NCI-H510A (cell line): Measurements from ENCODE around the gene HSPB7.
"Not testable (repeated sequence)": the region's sequence is repeated elsewhere in the genome, so short reads cannot be mapped to it uniquely, and the experiment has no call there.

Experiments
- DNase-seq: peaks from one replicate; lab custom pipeline; 2025; lab: John Stamatoyannopoulos, UW

HSPB7 gene

DNA sequence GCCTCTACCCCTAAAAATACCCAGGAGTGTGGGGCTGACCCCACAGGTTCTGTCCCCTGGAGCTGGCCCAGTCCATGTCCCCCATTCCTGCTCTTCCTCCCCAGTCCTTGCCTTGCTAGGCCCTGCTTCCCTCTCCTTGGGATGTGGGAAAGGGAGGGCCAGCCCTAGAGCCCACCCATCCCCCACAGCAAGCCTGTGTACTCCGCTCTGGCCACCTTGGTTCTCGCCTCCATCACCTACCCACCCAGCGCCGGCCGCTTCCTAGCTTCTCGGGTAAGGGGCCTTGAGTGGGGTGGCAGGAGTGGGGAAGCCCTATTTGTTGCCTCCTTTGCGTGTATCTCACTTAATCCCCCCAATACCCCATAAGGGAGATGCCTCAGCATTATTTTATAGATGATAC is 32.5 kb upstream of the HSPB7 start:
- DNase-seq: no peak

DNA sequence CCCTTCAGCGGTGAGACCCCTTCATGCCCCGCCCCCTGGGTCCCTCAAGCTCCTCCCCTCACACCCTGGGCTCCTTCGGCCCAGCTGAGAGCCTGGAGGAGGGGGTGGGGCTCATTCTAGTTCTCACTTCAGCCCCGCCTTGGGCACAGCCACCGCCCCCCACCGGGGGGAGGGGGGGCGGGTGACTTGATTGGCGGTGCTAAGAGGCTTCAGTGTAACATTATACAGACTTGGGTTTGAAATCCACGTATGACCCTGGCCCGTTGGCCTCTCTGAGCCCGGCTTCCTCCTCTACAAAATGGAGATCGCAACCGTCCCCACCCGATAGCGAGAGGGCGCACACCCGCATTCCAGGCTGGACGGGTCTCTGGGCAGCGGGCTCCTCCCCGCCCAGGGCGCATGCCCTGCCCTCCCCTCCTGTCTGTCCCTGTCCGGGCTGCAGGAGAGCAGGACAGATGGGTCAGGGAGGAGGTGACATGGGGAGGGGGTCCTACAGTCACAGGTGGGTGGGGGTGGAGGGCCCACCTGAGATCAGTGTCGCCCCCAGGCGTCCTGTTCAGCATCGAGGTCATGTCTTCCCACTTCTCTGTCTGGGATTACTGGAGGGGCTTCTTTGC is 30.8 kb upstream of the HSPB7 start:
- DNase-seq: peak; percentile 48

DNA sequence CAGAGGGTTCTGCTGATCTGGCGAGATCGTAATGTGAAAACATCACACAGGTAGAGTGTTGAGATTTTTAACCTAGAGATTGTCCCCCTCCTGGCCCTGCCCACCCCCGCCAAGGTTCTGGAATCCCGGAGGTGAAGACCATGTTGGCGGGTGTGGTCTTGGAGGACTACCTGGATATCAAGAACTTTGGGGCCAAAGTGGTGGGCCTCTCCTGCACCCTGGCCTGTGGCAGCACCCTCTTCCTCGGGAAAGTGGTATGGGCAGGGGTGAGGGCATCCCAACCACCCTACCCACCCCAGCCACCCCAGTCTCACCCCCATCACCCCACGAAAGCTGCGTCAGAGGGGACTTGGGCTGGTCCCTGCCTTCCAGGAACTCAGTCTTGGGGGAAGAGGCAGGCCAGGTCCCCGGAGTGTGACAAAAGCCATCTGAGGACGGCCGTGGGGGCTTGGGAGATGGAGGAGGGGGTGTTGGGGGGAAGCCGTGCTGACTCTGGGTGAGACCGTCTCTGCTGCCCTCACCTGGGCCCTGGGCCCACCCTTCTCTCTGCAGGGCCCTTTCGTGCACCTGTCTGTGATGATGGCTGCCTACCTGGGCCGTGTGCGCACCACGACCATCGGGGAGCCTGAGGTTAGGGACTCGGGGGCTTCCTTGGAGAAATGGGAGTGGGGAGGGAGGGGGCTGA is 30.1 kb upstream of the HSPB7 start:
- no peak for DNase-seq

DNA sequence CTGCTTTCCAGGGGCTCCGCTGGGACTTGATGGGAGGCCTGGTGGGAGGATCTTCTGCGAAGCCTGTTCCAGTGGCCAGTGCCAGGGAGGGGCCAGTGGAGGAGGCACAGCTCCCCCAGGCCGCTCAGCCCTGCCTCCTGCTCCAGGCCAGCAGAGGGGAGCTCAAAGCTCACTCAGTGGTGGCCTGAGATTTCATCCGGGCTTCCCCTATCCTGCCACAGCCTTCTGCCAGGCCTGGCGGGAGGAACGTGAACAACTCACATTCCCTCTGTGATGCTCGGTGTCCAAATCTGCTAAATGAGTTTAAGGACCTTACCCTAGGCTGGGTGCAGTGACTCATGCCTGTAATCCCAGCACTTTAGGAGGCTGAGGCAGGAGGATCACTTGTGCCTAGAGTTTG is 29.0 kb upstream of the HSPB7 start:
- DNase-seq: no peak

DNA sequence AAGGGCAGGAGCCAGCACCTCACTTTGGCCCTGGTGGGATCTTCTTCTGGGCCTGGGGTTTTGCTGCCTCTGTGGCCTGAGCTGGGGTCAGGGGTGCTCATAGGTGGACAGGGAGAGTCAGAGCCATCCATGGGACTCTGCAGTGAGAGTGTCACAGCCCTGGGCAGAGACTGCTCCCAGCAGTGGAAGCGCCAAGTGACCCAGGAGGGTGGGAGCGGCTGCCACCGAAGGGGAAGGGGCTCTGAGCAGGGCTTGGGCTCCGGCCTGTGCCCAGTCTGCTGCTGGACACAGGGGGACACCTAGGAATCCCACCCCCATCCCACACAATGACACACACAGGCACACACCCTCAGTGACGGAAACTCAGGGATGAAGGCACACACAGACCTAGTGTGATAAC is 26.1 kb upstream of the HSPB7 start:
- DNase-seq: no peak

DNA sequence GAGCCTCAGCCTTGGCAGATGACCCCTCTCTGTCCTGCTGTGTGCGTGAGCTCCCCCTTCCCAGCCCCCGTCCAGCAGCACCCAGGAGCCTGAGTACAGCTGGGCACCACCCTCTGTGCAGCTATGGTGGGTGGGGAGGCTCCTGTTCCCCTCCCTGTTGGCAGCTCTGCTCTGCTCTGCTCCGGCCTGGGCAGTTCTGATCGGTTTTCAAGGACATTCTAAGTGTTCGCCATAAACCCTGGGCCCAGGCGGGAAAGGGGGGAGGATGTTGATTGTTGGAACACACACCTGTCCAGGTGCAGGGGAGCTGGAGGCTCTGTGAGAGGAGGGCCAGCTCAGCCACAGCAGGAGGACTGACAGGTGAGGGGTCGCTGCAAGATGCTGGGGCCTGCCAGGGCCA is 25.7 kb upstream of the HSPB7 start, which contains the start of gene CLCNKB:
Gene CLCNKB, plus strand, starts transcription at position 262 of the 400 bp plus-strand sequence. CDS start 711 bp downstream, outside the sequence.
- DNase-seq: peak; percentile 99

DNA sequence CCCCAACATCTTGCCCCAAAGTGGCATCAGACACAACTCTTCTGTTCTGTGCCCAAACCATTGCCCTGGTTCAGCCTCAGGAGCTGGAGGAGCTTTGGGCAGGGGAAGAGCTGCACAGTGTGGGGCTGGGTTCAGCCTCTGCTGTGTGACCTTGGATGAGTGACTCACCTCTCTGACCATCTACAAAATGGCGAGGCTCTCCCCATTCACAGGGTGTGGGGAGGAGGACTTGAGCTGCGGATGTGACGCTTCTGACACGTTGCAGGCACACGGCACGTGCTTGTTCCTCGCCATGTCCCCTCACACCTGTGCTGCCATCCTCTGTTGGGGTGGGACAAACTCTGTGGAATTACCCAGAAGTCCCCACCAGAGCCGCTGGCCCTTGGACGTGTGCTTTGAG is 24.8 kb upstream of the HSPB7 start:
- not testable (repeated sequence) for DNase-seq

DNA sequence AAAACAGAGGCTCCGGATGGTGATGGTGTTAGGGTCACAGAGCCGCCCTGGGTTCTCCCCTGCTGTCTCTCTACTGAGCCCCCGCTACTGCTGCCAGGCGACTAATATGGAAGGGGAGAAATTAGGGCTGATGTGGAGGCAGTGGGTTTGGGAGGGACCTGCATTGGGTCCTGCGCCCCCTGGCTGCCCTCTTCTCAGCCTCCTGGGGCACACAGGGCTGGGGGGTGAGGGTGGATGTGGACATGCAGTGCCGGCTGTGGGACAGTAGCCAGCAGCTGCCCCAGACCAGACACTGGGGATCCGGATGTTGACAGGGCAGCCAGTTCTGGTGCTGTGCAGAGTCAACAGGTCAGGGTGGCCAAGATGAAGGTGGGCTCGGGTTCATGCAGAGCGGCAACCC is 24.3 kb upstream of the HSPB7 start:
- DNase-seq: no peak

DNA sequence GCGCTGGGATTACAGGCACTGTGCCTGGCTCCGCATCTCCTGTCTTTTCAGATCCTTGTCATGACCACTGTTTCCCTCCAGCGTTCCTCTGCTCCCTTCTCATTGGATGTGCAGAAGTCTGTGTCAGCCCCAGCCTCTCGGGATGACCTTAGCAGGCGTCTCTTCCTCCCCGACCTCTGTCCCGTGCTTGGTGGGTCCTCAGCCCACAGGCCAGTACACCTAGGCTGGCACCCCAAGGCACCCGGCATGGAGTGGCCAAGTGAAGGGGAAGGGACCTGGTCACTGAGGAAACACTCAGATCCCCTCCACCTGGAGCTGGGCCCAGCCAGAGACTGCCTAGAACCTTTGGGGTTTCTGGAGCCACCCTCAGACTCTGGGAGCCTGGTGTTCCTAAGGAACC is 23.4 kb upstream of the HSPB7 start:
- DNase-seq: no peak

DNA sequence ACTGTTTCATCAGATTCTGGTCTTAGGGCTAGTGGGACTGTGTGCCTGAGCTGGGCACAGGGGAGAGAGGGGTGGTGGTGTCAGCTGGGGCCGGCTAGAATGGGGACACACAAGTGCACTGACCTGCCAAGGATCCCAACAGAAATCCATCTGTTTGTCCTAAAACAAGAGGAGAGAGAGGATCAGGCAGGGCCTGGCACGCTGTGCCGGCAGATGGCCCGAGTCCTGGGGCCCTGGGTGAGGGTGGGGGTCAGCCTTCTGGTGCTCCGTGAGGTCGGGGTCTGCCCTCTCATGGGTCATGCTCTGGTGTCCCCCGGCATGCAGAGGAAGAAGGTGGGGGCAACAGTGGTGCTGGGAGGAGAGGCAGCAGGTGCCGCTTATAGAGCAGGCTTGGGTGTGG is 22.0 kb upstream of the HSPB7 start:
- DNase-seq: not testable (repeated sequence)

DNA sequence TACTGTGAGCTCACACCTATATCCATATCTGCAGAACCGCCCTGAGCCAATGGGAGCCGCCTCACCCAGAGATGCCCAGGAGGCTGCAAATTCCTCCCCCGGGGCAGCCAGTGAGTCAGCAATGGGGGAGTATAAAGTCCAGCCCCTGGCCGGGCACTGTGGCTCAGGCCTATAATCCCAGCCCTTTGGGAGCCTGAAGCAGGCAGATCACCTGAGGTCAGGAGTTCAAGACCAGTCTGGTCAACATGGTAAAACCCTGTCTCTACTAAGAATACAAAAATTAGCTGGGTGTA is 20.7 kb upstream of the HSPB7 start:
- DNase-seq: no peak

DNA sequence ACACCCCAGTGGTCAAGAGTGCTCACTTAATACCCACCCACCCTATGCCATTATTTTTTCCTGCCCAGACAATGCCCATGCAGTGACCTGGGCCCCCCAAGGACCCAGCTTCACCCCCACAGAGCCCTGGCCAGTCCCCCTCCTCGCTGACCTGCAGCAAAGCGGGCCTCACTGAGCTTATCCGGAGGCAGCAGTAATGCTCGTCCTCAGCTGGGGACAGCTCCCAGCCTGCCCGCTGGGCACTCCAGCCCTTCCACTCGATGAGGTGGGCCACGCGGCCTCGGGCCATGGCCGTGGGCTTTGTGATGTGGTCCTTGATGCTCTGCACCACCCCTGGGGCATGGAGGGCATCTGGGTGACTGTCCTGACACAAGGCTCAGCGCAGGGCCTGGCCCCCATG is 18.6 kb upstream of the HSPB7 start:
- DNase-seq: not testable (repeated sequence)

DNA sequence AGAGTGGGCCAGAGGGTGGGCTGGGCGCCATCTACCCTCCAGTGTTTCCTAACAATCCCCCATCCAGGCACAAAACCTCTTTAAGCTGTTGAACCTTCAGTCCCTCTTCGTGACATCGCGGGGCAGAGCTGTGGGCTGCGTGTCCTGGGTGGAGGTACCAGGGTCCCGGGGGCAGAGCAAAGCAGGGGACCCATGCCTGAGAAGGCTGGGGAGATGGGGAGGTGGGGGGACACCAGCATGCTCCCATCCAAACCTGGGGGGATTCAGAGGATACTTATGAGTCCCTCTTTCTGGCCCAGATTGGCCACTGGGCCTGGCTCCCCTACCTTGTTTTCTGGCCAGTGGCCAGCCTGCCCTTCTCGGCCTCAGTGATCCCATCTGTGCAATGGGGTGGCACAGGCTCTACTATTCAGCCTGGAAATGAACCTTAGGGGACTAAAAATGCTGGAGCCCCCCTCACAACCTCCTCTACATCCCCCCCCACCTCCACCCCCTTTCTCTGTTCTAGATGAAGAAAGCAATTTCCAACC is 15.3 kb upstream of the HSPB7 start:
- DNase-seq: not testable (repeated sequence)

DNA sequence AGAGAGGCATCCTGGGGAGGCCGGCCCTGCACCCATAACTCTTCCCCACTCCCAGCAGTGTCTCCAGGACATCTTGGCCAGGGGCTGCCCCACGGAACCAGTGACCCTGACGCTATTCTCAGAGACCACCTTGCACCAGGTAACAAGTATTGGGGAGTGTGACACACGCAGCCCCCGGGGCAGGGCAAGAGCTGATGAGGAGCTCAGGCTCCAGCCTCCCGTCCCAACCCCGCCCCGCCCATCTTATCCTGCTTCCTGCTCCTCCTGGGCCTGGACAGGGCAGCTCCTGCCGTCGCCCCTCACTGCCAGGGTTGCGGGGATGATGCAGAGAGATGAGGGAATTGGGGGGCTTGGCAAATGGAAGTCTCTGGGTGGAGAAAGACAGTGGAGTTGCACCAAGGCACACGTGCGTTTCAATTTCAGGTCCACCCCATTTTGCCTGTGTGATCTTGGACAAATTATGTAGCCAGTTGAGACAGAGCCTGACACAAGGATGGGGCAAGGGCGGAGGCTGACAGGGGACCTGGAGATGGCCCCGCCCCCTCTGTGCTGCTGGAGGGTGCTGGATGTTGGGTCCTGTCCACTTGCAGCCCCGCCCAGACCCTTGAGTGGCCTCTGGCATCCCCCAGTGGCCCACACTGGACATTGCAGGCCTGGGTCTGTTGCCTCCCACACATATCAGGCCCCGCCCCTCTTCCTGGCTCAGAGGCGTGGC is 14.7 kb upstream of the HSPB7 start:
- peak; percentile 91 for DNase-seq

DNA sequence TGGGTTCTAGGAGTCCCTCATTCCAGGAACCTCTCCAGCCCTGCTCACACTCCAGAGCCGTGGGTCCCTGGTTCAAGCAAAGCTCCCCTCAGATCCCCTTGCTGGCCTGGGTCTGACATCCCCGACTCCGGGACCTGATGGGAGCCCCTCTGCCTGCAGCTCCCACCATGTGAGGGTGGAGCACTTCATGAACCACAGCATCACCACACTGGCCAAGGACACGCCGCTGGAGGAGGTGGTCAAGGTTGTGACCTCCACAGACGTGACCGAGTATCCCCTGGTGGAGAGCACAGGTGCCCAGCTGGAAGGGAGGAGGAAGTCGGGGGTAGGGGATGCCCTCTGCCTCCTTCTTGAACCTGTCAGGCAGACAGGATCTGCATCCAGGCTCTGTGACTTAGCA is 13.7 kb upstream of the HSPB7 start:
- DNase-seq: no peak

DNA sequence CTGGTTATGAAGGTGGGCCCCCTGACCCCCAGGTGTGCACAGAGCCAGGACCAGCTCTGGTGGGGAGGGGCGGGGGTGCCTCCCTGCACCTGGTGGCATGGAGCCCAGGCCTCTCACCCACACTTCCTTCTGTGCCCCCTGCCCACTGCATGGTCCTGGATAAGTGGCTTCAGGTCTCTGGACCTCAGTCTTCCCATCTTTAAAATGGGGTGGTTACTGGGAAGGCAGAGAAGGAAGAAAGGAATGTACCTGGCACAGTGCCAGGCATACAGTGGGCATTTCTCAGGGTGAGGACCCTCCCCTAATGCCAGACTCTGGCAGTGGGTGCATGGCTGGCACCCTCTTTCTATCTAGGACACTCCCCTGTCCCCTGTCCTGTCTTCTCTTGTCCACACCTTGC is 11.4 kb upstream of the HSPB7 start:
- no peak for DNase-seq

DNA sequence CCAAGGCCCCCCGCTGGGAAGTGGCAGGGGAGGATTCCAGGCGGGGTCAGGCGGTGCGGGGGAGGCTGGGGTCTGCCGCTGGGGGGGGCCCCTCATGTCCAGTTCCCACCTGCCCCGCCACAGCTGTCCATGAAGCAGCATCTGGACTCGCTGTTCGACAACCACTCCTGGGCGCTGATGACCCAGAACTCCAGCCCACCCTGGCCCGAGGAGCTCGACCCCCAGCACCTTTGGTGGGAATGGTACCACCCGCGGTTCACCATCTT is 11.1 kb upstream of the HSPB7 start:
- DNase-seq: not testable (repeated sequence)

DNA sequence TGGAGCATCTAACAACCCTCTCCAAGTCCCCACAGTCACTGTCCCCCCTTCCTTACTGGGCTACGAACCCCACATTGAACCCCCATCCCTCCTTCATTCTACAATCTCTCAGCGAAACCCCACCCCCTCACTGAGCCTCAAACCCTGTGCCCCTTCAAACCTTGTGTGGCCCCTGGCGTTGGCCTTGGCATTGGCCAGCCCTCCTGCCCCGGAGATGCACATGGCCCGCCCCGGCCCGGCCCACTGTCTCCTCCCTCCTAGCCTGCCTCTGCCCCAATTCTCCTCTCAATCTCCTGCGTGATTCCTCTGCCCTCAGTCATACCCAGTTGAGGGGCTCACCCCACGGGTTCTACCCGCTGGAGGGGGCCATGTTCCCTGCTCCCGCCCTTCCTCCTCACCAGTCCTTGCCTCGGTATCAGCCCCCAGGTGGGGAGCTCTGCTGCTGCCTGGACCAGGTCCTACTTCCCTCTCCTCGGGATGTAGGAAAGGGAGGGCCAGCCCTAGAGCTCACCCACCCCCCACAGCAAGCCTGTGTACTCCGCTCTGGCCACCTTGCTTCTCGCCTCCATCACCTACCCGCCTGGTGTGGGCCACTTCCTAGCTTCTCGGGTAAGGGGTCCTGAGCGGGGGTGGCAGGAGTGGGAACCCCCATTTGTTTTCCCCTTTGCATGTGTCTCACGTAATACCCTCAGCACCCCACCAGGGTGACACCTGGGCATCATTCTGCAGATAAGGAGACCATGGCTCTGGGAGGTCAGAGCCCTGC is 10.6 kb upstream of the HSPB7 start:
- no peak for DNase-seq

DNA sequence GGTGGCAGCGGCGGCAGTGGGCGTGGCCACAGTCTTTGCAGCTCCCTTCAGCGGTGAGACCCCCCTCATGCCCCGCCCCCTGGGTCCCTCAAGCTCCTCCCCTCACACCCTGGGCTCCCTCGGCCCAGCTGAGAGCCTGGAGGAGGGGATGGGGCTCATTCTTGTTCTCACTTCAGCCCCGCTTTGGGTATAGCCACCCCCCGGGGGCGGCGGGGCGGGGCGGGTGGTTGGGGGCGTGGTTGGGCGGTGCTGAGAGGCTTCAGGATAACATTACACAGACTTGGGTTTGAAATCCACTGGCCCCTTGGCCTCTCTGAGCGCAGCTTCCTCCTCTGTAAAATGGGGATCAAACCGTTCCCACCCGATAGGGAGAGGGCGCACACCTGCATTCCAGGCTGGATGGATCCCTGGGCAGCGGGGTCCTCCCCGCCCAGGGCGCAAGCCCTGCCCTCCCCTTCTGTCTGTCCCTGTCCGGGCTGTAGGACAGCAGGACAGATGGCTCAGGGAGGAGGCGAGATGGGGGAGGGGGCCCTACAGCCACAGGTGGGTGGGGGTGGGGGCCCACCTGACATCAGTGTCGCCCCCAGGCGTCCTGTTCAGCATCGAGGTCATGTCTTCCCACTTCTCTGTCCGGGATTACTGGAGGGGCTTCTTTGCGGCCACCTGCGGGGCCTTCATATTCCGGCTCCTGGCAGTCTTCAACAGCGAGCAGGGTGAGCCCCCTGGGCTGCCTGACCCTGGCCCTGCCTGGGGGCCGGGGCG is 9.1 kb upstream of the HSPB7 start:
- no peak for DNase-seq

DNA sequence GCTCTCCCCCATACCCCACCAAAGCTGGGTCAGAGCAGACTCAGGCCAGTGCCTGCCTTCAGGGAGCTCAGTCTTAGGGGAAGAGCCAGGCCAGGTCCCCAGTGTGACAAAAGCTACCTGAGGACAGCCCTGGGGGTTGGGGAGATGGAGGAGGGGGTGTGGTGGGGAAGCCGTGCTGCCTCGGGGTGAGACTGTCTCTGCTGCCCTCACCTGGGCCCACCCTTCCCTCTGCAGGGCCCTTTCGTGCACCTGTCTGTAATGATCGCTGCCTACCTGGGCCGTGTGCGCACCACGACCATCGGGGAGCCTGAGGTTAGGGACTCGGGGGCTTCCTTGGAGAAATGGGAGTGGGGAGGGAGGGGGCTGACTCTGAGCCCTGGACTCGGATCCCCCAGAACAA is 8.5 kb upstream of the HSPB7 start:
- not testable (repeated sequence) for DNase-seq

DNA sequence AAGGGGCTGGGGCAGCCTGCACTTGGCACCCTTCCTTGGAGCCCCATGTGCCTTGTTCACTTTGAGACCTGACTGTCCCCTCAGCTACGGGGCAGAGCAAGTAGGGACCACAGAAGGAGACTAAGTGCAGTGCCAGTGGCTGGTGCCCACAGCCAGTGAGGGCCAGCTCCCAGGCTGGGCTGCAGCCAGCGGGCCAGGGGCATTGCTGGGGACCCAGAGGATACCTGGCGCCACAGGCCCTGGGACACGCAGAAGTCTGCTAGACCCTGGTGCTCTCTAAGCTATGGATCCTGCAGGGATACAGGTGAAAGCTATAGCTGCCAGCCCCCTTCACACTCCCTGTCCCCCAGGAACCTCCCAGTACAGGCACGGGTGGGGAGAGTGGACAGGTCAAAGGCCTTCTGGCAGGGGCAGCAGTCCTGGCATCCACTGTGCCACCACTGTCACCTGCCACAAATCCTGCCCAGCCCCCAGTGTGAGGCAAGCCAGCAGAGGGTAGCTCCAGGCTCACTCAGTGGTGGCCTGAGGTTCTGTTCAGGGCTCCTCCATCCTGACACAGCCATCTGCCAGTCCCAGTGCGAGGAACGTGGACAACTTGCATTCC is 5.3 kb upstream of the HSPB7 start:
- DNase-seq: no peak

DNA sequence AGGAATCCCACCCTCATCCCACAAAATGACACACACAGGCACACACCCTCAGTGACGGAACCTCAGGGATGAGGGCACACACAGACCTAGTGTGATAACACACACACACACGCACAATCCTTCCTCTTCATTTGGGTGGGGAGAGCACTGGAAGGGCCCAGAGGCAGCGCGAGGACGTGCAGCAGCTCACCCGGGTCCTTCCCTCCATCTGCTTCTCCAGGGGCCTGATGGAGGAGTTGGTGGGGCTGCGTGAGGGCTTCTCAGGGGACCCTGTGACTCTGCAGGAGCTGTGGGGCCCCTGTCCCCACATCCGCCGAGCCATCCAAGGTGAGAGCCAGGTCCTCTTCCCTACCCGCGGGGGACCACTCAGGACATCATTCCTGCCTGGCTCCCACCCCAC is 4.5 kb upstream of the HSPB7 start:
- DNase-seq: no peak
